ENCODE results near the gene CD276.
"Not testable (repeated sequence)": the region's sequence is repeated elsewhere in the genome, so short reads cannot be mapped to it uniquely, and the experiment has no call there.

The CD276 gene

GRCh38 chr15:73683777-73684580 is at the start of gene CD276:
Gene CD276 (plus strand): TSS chr15:73684383. CDS start chr15:73699640, 15,257 bp downstream.
- DNase-seq: no peak

- no peak for DNase-seq
These were observed 46.7 kb upstream of the CD276 start for GRCh38 chr15:73637527-73637926.

- not testable (repeated sequence) for DNase-seq
These were observed 44.7 kb upstream of the CD276 start for GRCh38 chr15:73639464-73639863.

- no peak for DNase-seq
These were observed 36.7 kb upstream of the CD276 start for GRCh38 chr15:73647259-73648013.

- DNase-seq: no peak
These were observed 36.2 kb upstream of the CD276 start for GRCh38 chr15:73648014-73648295.

GRCh38 chr15:73650416-73651126 is 33.6 kb upstream of the CD276 start:
- no peak for DNase-seq

- DNase-seq: no peak
These were observed 29.5 kb upstream of the CD276 start for GRCh38 chr15:73654659-73655058.

- no peak for DNase-seq
These were observed 28.5 kb upstream of the CD276 start for GRCh38 chr15:73655724-73656123.

- peak; percentile 6 for DNase-seq
These were observed 25.5 kb upstream of the CD276 start for GRCh38 chr15:73658645-73659044.

- no peak for DNase-seq
These were observed 23.7 kb upstream of the CD276 start for GRCh38 chr15:73660455-73660854.

GRCh38 chr15:73674587-73674986 is 9.6 kb upstream of the CD276 start:
- DNase-seq: no peak

- peak; percentile 26 for DNase-seq
These were observed 7.0 kb upstream of the CD276 start for GRCh38 chr15:73677146-73677607.

- no peak for DNase-seq
These were observed 6.5 kb upstream of the CD276 start for GRCh38 chr15:73677733-73678132.

GRCh38 chr15:73678498-73678897 is 5.7 kb upstream of the CD276 start:
- no peak for DNase-seq

GRCh38 chr15:73679180-73679579 is 5.0 kb upstream of the CD276 start:
- no peak for DNase-seq

GRCh38 chr15:73679964-73680363 is 4.2 kb upstream of the CD276 start:
- DNase-seq: no peak

- DNase-seq: no peak
These were observed 3.6 kb upstream of the CD276 start for GRCh38 chr15:73680549-73680948.

GRCh38 chr15:73681063-73681462 is 3.1 kb upstream of the CD276 start:
- no peak for DNase-seq

- no peak for DNase-seq
These were observed 2.2 kb upstream of the CD276 start for GRCh38 chr15:73681856-73682599.

- DNase-seq: no peak
These were observed 1.5 kb upstream of the CD276 start for GRCh38 chr15:73682600-73683090.

- no peak for DNase-seq
These were observed 866 bp upstream of the CD276 start for GRCh38 chr15:73683257-73683776.
